Spleen (tissue), 7 donors: ENCODE results near the gene KIF19.

Source experiments
- POLR2A ChIP-seq, 3 donors: fragments of 450-650 bp; IDR thresholded peaks; one replicate each; pipeline ENCODE4 v1.5.1; 2017; ENCODE audit warnings: antibody characterized with exemption in 3 of 3, mild to moderate bottlenecking in 1 of 3
- POLR2AphosphoS5 ChIP-seq, 3 donors: sonication (generic); formaldehyde crosslinking; IDR thresholded peaks; one replicate each; pipeline ENCODE4 v1.5.1; 2017; ENCODE audit warnings: antibody characterized with exemption in 3 of 3
- TF ChIP-seq, protein P1 (sequence below), 11 experiments: fragments of 200-600 bp in 7 of 11; fragments of 450-650 bp in 4 of 11; sonication (generic) in 4 of 11; IDR thresholded peaks in 8 of 11; conservative IDR thresholded peaks in 3 of 11; 1 replicate in 7 of 11; 2 replicates in 4 of 11; pipeline versions ENCODE4 v1.4.0 to v1.8.0; 2016 to 2021; ENCODE audit warnings: antibody characterized with exemption in 11 of 11, inconsistent platforms in 4 of 11, mild to moderate bottlenecking in 1 of 11
- donor health status: DM: no; HTN: no; CAD: no; lungs with moderate emphysema.
- donor health status: DM: no; HTN: no; CAD: no.
- donor health status: DM: no; HTN: no; CAD: no.

DNA sequence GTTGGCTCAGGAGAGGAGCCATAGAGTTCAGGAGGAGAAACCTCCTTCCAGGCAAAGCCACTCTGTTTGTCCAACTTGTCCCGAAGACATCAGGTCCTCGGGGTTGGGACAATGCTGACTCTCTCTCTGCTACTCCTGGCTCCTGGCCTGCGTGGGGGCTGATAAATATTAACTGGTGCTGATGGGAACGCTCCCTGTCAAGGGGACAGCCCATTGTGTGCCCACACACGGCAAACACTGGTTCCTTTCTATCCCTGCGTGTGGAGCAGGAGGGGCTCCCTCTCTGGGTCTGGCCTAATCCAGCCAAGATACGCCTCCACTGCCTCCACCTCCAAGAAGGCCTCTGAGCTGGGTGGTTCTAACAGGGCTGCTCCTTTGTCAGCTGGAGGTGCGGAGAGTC lies 4.4 kb downstream of the KIF19 start:
- TF ChIP-seq, protein P1, sequence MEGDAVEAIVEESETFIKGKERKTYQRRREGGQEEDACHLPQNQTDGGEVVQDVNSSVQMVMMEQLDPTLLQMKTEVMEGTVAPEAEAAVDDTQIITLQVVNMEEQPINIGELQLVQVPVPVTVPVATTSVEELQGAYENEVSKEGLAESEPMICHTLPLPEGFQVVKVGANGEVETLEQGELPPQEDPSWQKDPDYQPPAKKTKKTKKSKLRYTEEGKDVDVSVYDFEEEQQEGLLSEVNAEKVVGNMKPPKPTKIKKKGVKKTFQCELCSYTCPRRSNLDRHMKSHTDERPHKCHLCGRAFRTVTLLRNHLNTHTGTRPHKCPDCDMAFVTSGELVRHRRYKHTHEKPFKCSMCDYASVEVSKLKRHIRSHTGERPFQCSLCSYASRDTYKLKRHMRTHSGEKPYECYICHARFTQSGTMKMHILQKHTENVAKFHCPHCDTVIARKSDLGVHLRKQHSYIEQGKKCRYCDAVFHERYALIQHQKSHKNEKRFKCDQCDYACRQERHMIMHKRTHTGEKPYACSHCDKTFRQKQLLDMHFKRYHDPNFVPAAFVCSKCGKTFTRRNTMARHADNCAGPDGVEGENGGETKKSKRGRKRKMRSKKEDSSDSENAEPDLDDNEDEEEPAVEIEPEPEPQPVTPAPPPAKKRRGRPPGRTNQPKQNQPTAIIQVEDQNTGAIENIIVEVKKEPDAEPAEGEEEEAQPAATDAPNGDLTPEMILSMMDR (IDR thresholded peaks at IDR 0.05 in 8 of 11, conservative IDR thresholded peaks at IDR 0.05 in 3 of 11) = no peak
- TF ChIP-seq POLR2AphosphoS5 (IDR thresholded peaks at IDR 0.05) (no peak), POLR2A (IDR thresholded peaks at IDR 0.05) (no peak)
